Measurements from ENCODE around the gene CCDC81.

CCDC81 gene

GRCh38 chr11:86453290-86454030 lies 78.8 kb downstream of the CCDC81 start:
- no peaks in the 10 kb centered on the region for H3K79me2 ChIP-seq (ENCODE audit: low read length)
- H3K4me3 ChIP-seq (ENCODE audit: low read length), result no peak overlapping the region
- H3K36me3 ChIP-seq (replicated peaks; ENCODE audit: low read depth, low read length), result no peaks in the 10 kb centered on the region
- H3K27me3 ChIP-seq (ENCODE audit: low read depth, low read length), result no peaks in the 10 kb centered on the region
- TF ChIP-seq EZH2phosphoT487 (IDR thresholded peaks at IDR 0.05; ENCODE audit: low read depth) (no peak), CTCF (IDR thresholded peaks at IDR 0.05; ENCODE audit: low read depth, low read length) (no peak)
- H3K9me3 ChIP-seq (ENCODE audit: insufficient read depth, low read length), result no peaks in the 10 kb centered on the region
- H3K27ac ChIP-seq (ENCODE audit: low read length), result no peak overlapping the region
- H4K20me1 ChIP-seq (ENCODE audit: insufficient read depth, low read length), result no peaks in the 10 kb centered on the region
- H2AFZ ChIP-seq (ENCODE audit: low read depth, low read length), result no peak overlapping the region
- no peak overlapping the region for H3K4me2 ChIP-seq (ENCODE audit: low read length)
- peaks cover 6% of the 10 kb centered on the region; the same call in 1 of the 2 replicates for H3K4me1 ChIP-seq (ENCODE audit: low read length)
- H3K9ac ChIP-seq (ENCODE audit: low read length), result no peak overlapping the region

GRCh38 chr11:86456075-86456939 lies 81.6 kb downstream of the CCDC81 start:
- no peak overlapping the region for H3K9ac ChIP-seq (ENCODE audit: low read length)
- TF ChIP-seq EZH2phosphoT487 (IDR thresholded peaks at IDR 0.05; ENCODE audit: low read depth), result no peak
- peak; percentile 98 for TF ChIP-seq CTCF (IDR thresholded peaks at IDR 0.05; ENCODE audit: low read depth, low read length)
- no peak overlapping the region for H2AFZ ChIP-seq (ENCODE audit: low read depth, low read length)
- H3K79me2 ChIP-seq (ENCODE audit: low read length), result no peaks in the 10 kb centered on the region
- H3K4me3 ChIP-seq (ENCODE audit: low read length), result no peak overlapping the region
- no peaks in the 10 kb centered on the region for H3K36me3 ChIP-seq (replicated peaks; ENCODE audit: low read depth, low read length)
- H3K27ac ChIP-seq (ENCODE audit: low read length), result no peak overlapping the region
- no peaks in the 10 kb centered on the region for H4K20me1 ChIP-seq (ENCODE audit: insufficient read depth, low read length)
- H3K4me1 ChIP-seq (ENCODE audit: low read length), result no peaks in the 10 kb centered on the region
- H3K4me2 ChIP-seq (ENCODE audit: low read length), result peak overlapping the region; percentile 35
- H3K9me3 ChIP-seq (ENCODE audit: insufficient read depth, low read length), result no peaks in the 10 kb centered on the region
- H3K27me3 ChIP-seq (ENCODE audit: low read depth, low read length), result no peaks in the 10 kb centered on the region

- no peaks in the 10 kb centered on the region for H3K27me3 ChIP-seq (ENCODE audit: low read depth, low read length)
- no peak overlapping the region for H3K9ac ChIP-seq (ENCODE audit: low read length)
These were observed 83.8 kb downstream of the CCDC81 start for GRCh38 chr11:86458294-86459001.

More at GRCh38 chr11:86458294-86459001, 83.8 kb downstream of the CCDC81 start:
- Histone ChIP-seq H3K4me3 (ENCODE audit: low read length) (no peak overlapping the region), H3K36me3 (replicated peaks; ENCODE audit: low read depth, low read length) (no peaks in the 10 kb centered on the region), H2AFZ (ENCODE audit: low read depth, low read length) (no peak overlapping the region), H4K20me1 (ENCODE audit: insufficient read depth, low read length) (no peaks in the 10 kb centered on the region), H3K4me2 (ENCODE audit: low read length) (no peak overlapping the region), H3K4me1 (ENCODE audit: low read length) (no peaks in the 10 kb centered on the region), H3K79me2 (ENCODE audit: low read length) (no peaks in the 10 kb centered on the region), H3K27ac (ENCODE audit: low read length) (no peak overlapping the region), H3K9me3 (ENCODE audit: insufficient read depth, low read length) (no peaks in the 10 kb centered on the region)
- TF ChIP-seq CTCF (IDR thresholded peaks at IDR 0.05; ENCODE audit: low read depth, low read length), result no peak
- no peak for TF ChIP-seq EZH2phosphoT487 (IDR thresholded peaks at IDR 0.05; ENCODE audit: low read depth)

Measured in OCI-LY3 (cell line).